ENCODE data around the gene FKBP11. TPM values are rescaled to one million over a fixed set of nuclear protein-coding genes. Genes with fewer than 3 reads are reported as not detected.

Gene FKBP11
- total RNA-seq, 4 donors from 2014 or later: 3.4 to 8.3 (median 7.1) TPM

DNA sequence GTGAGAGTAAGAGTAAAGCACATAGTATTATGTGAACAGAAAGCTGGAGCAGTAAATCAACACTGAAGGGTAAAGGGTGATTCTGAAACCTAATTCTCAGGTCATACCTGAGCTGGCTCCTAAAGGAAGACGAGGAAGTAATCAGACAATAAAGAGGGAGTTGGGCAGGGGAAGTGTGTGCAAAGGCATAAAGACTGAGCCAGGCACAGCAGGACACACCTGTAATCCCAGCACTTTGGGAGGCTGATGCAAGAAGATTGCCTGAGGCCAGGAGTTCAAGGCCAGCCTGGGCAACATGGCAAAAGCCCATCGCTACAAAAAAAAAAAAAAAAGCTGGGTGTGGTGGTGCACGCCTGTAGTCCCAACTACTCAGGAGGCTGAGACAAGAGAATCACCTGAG is 22.4 kb upstream of the FKBP11 start:
- H3K36me3 ChIP-seq: peaks cover 0 to 28% of the 10 kb centered on the region in 2 donors
- 76 to 95% methylated on average over 2 to 3 of the region's 3 CpGs for WGBS, 2 donors (ENCODE audit: low coverage in 1 of 2)
- no peak overlapping the region for H3K27ac ChIP-seq
- peaks cover 0 to 25% (median 7%) of the 10 kb centered on the region in 3 donors for H3K4me1 ChIP-seq
- no peaks in the 10 kb centered on the region for H3K27me3 ChIP-seq
- H3K4me3 ChIP-seq: no peak overlapping the region
- TF ChIP-seq POLR2AphosphoS5 (IDR thresholded peaks at IDR 0.05) (no peak), POLR2A (IDR thresholded peaks at IDR 0.05) (no peak), EP300 (IDR thresholded peaks at IDR 0.05) (no peak)
- TF ChIP-seq, protein P1, sequence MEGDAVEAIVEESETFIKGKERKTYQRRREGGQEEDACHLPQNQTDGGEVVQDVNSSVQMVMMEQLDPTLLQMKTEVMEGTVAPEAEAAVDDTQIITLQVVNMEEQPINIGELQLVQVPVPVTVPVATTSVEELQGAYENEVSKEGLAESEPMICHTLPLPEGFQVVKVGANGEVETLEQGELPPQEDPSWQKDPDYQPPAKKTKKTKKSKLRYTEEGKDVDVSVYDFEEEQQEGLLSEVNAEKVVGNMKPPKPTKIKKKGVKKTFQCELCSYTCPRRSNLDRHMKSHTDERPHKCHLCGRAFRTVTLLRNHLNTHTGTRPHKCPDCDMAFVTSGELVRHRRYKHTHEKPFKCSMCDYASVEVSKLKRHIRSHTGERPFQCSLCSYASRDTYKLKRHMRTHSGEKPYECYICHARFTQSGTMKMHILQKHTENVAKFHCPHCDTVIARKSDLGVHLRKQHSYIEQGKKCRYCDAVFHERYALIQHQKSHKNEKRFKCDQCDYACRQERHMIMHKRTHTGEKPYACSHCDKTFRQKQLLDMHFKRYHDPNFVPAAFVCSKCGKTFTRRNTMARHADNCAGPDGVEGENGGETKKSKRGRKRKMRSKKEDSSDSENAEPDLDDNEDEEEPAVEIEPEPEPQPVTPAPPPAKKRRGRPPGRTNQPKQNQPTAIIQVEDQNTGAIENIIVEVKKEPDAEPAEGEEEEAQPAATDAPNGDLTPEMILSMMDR (IDR thresholded peaks at IDR 0.05): no peak
- no peaks in the 10 kb centered on the region for H3K9me3 ChIP-seq
- ATAC-seq: no peak

DNA sequence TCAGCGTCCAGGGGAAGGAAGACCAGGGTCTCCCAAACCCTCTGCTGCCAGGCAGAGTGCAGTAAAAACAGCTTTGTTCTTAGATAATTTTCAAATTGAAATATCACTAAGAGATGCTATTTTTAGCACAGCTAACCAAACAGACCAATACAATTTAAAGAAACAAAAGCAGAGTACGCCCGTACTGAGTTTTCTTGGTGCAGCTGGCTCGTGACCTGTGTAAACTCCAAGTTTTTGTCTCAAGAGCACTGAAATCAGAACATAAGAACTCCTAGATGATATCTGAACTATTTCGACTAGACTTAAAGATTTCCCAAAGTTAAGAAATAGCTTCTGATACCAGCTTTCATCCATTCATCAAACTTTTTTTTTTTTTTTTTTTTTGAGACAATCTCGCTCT is 21.7 kb upstream of the FKBP11 start:
- H3K4me3 ChIP-seq: no peak overlapping the region
- H3K27me3 ChIP-seq: no peaks in the 10 kb centered on the region
- no peak overlapping the region for H3K27ac ChIP-seq
- H3K9me3 ChIP-seq: no peaks in the 10 kb centered on the region
- H3K36me3 ChIP-seq: peaks cover 0 to 24% of the 10 kb centered on the region in 2 donors
- peaks cover 0 to 25% (median 7%) of the 10 kb centered on the region in 3 donors for H3K4me1 ChIP-seq
- ATAC-seq: no peak
- WGBS, 2 donors (ENCODE audit: low coverage in 1 of 2): 40 to 54% methylated on average over 5 of the region's 6 CpGs
- TF ChIP-seq EP300 (IDR thresholded peaks at IDR 0.05) (no peak), POLR2AphosphoS5 (IDR thresholded peaks at IDR 0.05) (no peak), POLR2A (IDR thresholded peaks at IDR 0.05) (no peak)
- TF ChIP-seq, protein P1 (IDR thresholded peaks at IDR 0.05): no peak

DNA sequence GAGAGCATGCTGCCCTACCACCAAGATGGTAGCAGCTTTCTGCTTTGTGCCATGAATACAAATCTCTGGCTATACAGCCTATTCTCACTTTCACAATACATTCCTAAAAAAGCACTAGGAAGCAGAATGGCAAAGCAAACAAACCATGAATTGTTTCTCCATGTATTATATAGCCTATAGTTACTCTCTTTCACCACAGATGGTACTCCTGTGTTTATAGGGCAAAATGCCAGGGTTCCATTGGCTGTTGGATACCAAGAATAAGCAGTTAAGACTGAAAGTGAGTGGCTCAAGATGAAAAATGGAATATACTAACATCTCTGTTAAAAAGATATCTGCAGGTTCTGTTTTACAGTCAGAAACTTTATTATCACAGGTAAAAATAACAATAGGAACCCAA is 20.9 kb upstream of the FKBP11 start:
- no peaks in the 10 kb centered on the region for H3K9me3 ChIP-seq
- no peak overlapping the region for H3K27ac ChIP-seq
- peaks cover 0 to 32% (median 7%) of the 10 kb centered on the region in 3 donors for H3K4me1 ChIP-seq
- no peak overlapping the region for H3K4me3 ChIP-seq
- H3K36me3 ChIP-seq: peaks cover 0 to 28% of the 10 kb centered on the region in 2 donors
- no peak for TF ChIP-seq POLR2AphosphoS5 (IDR thresholded peaks at IDR 0.05)
- TF ChIP-seq, protein P1 (IDR thresholded peaks at IDR 0.05): no peak
- no peak for TF ChIP-seq EP300 (IDR thresholded peaks at IDR 0.05)
- TF ChIP-seq POLR2A (IDR thresholded peaks at IDR 0.05): no peak
- H3K27me3 ChIP-seq: no peaks in the 10 kb centered on the region
- ATAC-seq: no peak

DNA sequence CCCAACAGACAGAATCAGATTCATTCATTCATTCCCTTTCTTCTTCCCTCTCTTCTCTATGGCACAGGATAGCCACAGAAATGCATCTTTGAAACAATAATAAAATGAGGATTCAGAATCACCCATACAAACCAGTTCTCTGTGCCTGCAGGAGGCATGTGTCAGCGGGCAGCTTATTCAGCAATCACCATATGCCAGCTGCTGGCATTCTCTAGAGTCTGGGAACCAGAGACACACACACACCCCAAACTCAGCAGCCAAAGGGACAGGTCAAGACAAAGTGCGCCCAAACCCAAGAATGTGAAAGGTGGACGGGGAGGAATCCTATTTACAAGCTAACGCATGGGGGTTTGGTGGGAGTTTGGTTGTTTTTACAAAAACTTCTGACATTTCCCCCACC is 17.9 kb upstream of the FKBP11 start:
- 86 to 89% methylated on average over 4 of the region's 4 CpGs for WGBS, 2 donors (ENCODE audit: low coverage in 1 of 2)
- Histone ChIP-seq H3K4me1 (peaks cover 0 to 36% (median 7%) of the 10 kb centered on the region in 3 donors), H3K27me3 (no peaks in the 10 kb centered on the region), H3K36me3 (peaks cover 0 to 42% of the 10 kb centered on the region in 2 donors), H3K4me3 (no peak overlapping the region), H3K9me3 (no peaks in the 10 kb centered on the region), H3K27ac (no peak overlapping the region)
- no peak for TF ChIP-seq POLR2AphosphoS5 (IDR thresholded peaks at IDR 0.05)
- no peak for TF ChIP-seq POLR2A (IDR thresholded peaks at IDR 0.05)
- no peak for TF ChIP-seq EP300 (IDR thresholded peaks at IDR 0.05)
- TF ChIP-seq, protein P1 (IDR thresholded peaks at IDR 0.05): no peak
- ATAC-seq: no peak

DNA sequence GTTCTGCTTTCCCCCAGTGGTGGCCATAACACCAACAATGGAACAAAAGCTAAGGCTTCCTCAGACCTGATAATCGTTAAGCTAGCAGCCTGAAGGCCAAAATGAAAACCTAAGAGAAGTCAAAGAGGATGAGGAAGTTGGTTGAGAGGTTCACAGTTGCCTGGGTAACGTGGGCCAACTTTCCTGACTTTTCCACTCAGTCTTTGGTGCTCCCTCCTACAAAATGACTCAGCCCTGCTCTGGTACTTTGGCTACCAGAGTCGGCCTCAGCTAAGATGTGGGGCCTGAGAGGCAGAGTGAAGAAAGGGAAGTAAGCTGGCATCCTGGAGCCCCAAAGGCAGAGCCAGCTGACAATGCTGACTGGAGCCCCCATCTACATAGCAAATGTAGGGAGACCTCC is 14.9 kb upstream of the FKBP11 start:
- TF ChIP-seq EP300 (IDR thresholded peaks at IDR 0.05) (no peak), POLR2AphosphoS5 (IDR thresholded peaks at IDR 0.05) (no peak), POLR2A (IDR thresholded peaks at IDR 0.05) (no peak)
- TF ChIP-seq, protein P1 (IDR thresholded peaks at IDR 0.05): no peak
- Histone ChIP-seq H3K36me3 (peaks cover 0 to 67% of the 10 kb centered on the region in 2 donors), H3K4me1 (peaks cover 0 to 11% (median 0%) of the 10 kb centered on the region in 3 donors), H3K9me3 (no peaks in the 10 kb centered on the region), H3K4me3 (no peak overlapping the region), H3K27me3 (no peaks in the 10 kb centered on the region), H3K27ac (no peak overlapping the region)
- WGBS, 2 donors (ENCODE audit: low coverage in 1 of 2): 50% methylated on average over 1 of the region's 3 CpGs; no CpG with 5 or more reads in 1 of the 2 donors
- no peak for ATAC-seq
